Measurements from ENCODE around the gene TMEM259. TPM values are rescaled to one million over a fixed set of nuclear protein-coding genes. Genes with fewer than 3 reads are reported as not detected.

The TMEM259 gene
- total and polyA plus RNA-seq, 8 donors, result 59.7 to 536 (median 238) TPM

GRCh38 chr19:973726-974563 lies 47.0 kb downstream of the TMEM259 start:
- TF ChIP-seq CTCF (IDR thresholded peaks at IDR 0.05), result no peak
- no peak for TF ChIP-seq POLR2A (IDR thresholded peaks at IDR 0.05)
- TF ChIP-seq POLR2AphosphoS5 (IDR thresholded peaks at IDR 0.05), result no peak
- TF ChIP-seq EP300 (IDR thresholded peaks at IDR 0.05), result no peak
- Histone ChIP-seq H3K27ac (no peak overlapping the region), H3K4me3 (no peak overlapping the region), H3K9me3 (peaks cover 0 to 19% (median 11%) of the 10 kb centered on the region in 4 donors), H3K4me1 (no peaks in the 10 kb centered on the region), H3K27me3 (no peaks in the 10 kb centered on the region), H3K36me3 (peaks cover 16 to 36% (median 35%) of the 10 kb centered on the region in 4 donors)
- DNase-seq, result no peak
- 77 to 90% (median 79%) methylated on average over 21 to 29 of the region's 29 CpGs for WGBS, 5 donors
- intact Hi-C loops (cut with DNase I; ENCODE audit: low total_unique reads), result no loop called here

- no peak for DNase-seq
- Histone ChIP-seq H3K36me3 (peaks cover 16 to 52% (median 47%) of the 10 kb centered on the region in 4 donors), H3K9me3 (peaks cover 0 to 19% (median 11%) of the 10 kb centered on the region in 4 donors), H3K27me3 (no peaks in the 10 kb centered on the region), H3K4me3 (no peak overlapping the region), H3K4me1 (no peaks in the 10 kb centered on the region), H3K27ac (no peak overlapping the region)
- TF ChIP-seq CTCF (IDR thresholded peaks at IDR 0.05) (no peak), EP300 (IDR thresholded peaks at IDR 0.05) (no peak), POLR2AphosphoS5 (IDR thresholded peaks at IDR 0.05) (no peak), POLR2A (IDR thresholded peaks at IDR 0.05) (no peak)
- WGBS, 5 donors, result 95 to 97% (median 96%) methylated on average over 6 of the region's 6 CpGs
- intact Hi-C loops (cut with DNase I; ENCODE audit: low total_unique reads), result no loop called here
These were observed 48.6 kb downstream of the TMEM259 start for GRCh38 chr19:972281-972680.

GRCh38 chr19:971795-972194 lies 49.1 kb downstream of the TMEM259 start:
- Histone ChIP-seq H3K9me3 (peaks cover 0 to 19% (median 11%) of the 10 kb centered on the region in 4 donors), H3K4me3 (no peak overlapping the region), H3K27me3 (no peaks in the 10 kb centered on the region), H3K4me1 (no peaks in the 10 kb centered on the region), H3K36me3 (peaks cover 16 to 57% (median 52%) of the 10 kb centered on the region in 4 donors), H3K27ac (no peak overlapping the region)
- intact Hi-C loops (cut with DNase I; ENCODE audit: low total_unique reads), result no loop called here
- DNase-seq, result no peak
- 90 to 97% (median 94%) methylated on average over 23 to 24 of the region's 24 CpGs for WGBS, 5 donors
- TF ChIP-seq POLR2A (IDR thresholded peaks at IDR 0.05) (no peak), POLR2AphosphoS5 (IDR thresholded peaks at IDR 0.05) (no peak), CTCF (IDR thresholded peaks at IDR 0.05) (no peak), EP300 (IDR thresholded peaks at IDR 0.05) (no peak)

- H3K36me3 ChIP-seq, result peaks cover 16 to 64% (median 58%) of the 10 kb centered on the region in 4 donors
- 91 to 99% (median 94%) methylated on average over 13 to 14 of the region's 14 CpGs for WGBS, 5 donors
- no peaks in the 10 kb centered on the region for H3K27me3 ChIP-seq
- H3K27ac ChIP-seq, result no peak overlapping the region
- no peak for DNase-seq
- no peak overlapping the region for H3K4me3 ChIP-seq
- intact Hi-C loops (cut with DNase I; ENCODE audit: low total_unique reads), result no loop called here
- no peaks in the 10 kb centered on the region for H3K4me1 ChIP-seq
- peak in 2 of 7 experiments; percentile 26 to 32 for TF ChIP-seq CTCF (IDR thresholded peaks at IDR 0.05)
- no peak for TF ChIP-seq POLR2A (IDR thresholded peaks at IDR 0.05)
- H3K9me3 ChIP-seq, result peaks cover 0 to 19% (median 11%) of the 10 kb centered on the region in 4 donors
These were observed 50.2 kb downstream of the TMEM259 start for GRCh38 chr19:970695-971094.
